ENCODE data around the gene POC1B. TPM values are rescaled to one million over a fixed set of nuclear protein-coding genes. Genes with fewer than 3 reads are reported as not detected.
A peak's percentile ranks its signal among the peaks of the same experiment; 100 is the strongest.

Gene POC1B
- total RNA-seq, 1 experiment from 2014 or later: 40.3 TPM

DNA sequence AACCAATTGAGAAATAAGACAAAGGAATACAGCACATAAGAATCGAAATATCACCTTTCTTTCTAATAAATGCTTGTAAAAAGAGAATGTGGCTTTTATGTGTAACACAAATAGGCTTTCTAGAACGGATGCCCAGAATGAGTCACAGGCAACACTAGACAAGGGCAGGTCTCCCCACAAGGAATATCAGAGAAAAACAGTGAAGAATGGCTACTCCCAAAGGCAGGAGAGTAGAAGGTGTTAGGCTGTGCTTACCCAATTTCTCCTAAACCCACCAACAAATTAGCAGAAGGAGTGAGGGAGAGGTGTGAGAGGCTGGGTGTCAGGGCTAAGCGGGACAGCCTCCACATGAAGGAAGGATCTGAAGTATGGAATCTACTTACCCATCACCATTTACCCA, 56.5 kb downstream of the POC1B start:
- H3K27ac Mint-ChIP-seq (ENCODE audit: unreplicated experiment): no peak overlapping the region
- H3K9me3 Mint-ChIP-seq (ENCODE audit: low read depth, unreplicated experiment): no peaks in the 10 kb centered on the region
- intact Hi-C loops (cut with micrococcal nuclease; ENCODE audit: unreplicated experiment): loop anchor here (10.0 kb wide), 2 partner anchors 185 to 285 kb away; no protein-coding TSS in a partner anchor
- no TSS peak for BruUV-seq (replicated peaks)
- H3K27me3 Mint-ChIP-seq (ENCODE audit: unreplicated experiment): no peaks in the 10 kb centered on the region
- no peak overlapping the region for H3K4me3 Mint-ChIP-seq (ENCODE audit: low read depth, unreplicated experiment)
- peaks cover 11% of the 10 kb centered on the region for H3K36me3 Mint-ChIP-seq (ENCODE audit: insufficient read depth, unreplicated experiment)
- TF ChIP-seq CTCF (IDR thresholded peaks at IDR 0.05; ENCODE audit: unreplicated experiment): no peak
- CTCF ChIA-PET: no interaction called here
- DNase-seq: no peak
- H3K4me1 Mint-ChIP-seq (ENCODE audit: low read depth, unreplicated experiment): peaks cover 63% of the 10 kb centered on the region

DNA sequence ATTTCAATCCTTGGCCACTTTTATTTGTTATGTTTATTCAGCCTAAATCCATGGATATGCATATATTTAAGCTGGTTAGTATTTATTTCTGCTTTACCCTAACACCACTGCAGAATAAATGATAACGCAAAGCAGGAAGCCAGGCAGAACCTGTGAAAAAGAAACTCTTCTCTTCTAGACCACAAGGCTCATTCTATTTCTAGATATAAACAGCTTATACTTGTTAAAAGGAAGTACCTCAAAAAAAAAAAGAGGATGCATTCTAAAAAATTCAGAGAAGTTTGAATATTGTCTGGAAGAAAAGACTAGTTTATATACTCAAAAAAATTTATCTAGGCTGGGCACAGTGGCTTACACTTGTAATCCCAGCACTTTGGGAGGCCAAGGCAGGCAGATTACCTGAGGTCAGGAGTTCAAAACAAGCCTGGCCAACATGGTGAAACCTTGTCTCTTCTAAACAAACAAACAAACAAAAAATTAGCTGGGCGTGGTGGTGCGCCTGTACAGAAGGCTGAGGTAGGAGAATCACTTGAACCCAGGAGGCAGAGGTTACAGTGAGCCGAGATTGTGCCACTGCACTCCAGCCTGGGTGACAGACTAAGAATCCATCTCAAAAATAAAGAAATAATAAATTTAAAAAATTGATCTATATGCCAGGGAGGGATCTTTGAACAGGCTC, 57.1 kb downstream of the POC1B start:
- BruUV-seq (replicated peaks): no TSS peak
- Mint-ChIP-seq H3K4me3 (ENCODE audit: low read depth, unreplicated experiment) (no peak overlapping the region), H3K9me3 (ENCODE audit: low read depth, unreplicated experiment) (no peaks in the 10 kb centered on the region), H3K36me3 (ENCODE audit: insufficient read depth, unreplicated experiment) (peaks cover 11% of the 10 kb centered on the region), H3K27me3 (ENCODE audit: unreplicated experiment) (no peaks in the 10 kb centered on the region), H3K27ac (ENCODE audit: unreplicated experiment) (no peak overlapping the region), H3K4me1 (ENCODE audit: low read depth, unreplicated experiment) (peaks cover 60% of the 10 kb centered on the region)
- CTCF ChIA-PET: interaction anchor here (0.7 kb wide), 1 partner anchor 10 kb away, joined by 3 read pairs; no protein-coding TSS in a partner anchor
- intact Hi-C loops (cut with micrococcal nuclease; ENCODE audit: unreplicated experiment): loop anchor here (10.0 kb wide), 2 partner anchors 184 to 284 kb away; no protein-coding TSS in a partner anchor
- DNase-seq: no peak
- no peak for TF ChIP-seq CTCF (IDR thresholded peaks at IDR 0.05; ENCODE audit: unreplicated experiment)

DNA sequence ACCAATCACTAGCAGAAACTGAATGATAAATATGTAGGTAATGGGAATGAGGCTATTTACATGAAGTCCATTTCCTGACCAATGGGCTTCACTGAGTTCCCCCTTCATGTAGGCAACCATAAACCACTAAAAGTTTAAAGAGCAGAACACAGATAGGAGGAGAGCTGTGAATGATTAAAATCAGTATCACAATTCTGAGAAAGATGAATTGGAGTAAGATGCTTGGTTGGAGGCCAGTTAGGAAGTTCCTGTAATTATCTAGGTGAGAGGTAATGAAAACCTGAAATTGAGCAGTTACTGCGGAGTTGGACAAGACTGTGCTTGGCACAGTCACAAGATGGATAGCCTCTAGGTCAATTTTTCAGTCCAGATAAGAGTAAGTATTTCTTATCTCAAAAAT, 57.8 kb downstream of the POC1B start:
- CTCF ChIA-PET: interaction anchor here (0.7 kb wide), 1 partner anchor 9 kb away, joined by 3 read pairs; no protein-coding TSS in a partner anchor
- Mint-ChIP-seq H3K27me3 (ENCODE audit: unreplicated experiment) (no peaks in the 10 kb centered on the region), H3K36me3 (ENCODE audit: insufficient read depth, unreplicated experiment) (peaks cover 11% of the 10 kb centered on the region), H3K4me1 (ENCODE audit: low read depth, unreplicated experiment) (peaks cover 60% of the 10 kb centered on the region), H3K27ac (ENCODE audit: unreplicated experiment) (no peak overlapping the region), H3K4me3 (ENCODE audit: low read depth, unreplicated experiment) (no peak overlapping the region), H3K9me3 (ENCODE audit: low read depth, unreplicated experiment) (no peaks in the 10 kb centered on the region)
- intact Hi-C loops (cut with micrococcal nuclease; ENCODE audit: unreplicated experiment): loop anchor here (10.0 kb wide), 2 partner anchors 183 to 283 kb away; no protein-coding TSS in a partner anchor
- no TSS peak for BruUV-seq (replicated peaks)
- no peak for TF ChIP-seq CTCF (IDR thresholded peaks at IDR 0.05; ENCODE audit: unreplicated experiment)
- no peak for DNase-seq

- DNase-seq: peak; percentile 53
- BruUV-seq (replicated peaks): no TSS peak
Measured at GRCh38 chr12:89464974-89465592, 60.8 kb downstream of the POC1B start.

More at GRCh38 chr12:89464974-89465592, 60.8 kb downstream of the POC1B start:
- H3K9me3 Mint-ChIP-seq (ENCODE audit: low read depth, unreplicated experiment): no peaks in the 10 kb centered on the region
- no peak overlapping the region for H3K27ac Mint-ChIP-seq (ENCODE audit: unreplicated experiment)
- intact Hi-C loops (cut with micrococcal nuclease; ENCODE audit: unreplicated experiment): loop anchor here (5.0 to 10.0 kb wide), 3 partner anchors 180 to 280 kb away; no protein-coding TSS in a partner anchor
- H3K36me3 Mint-ChIP-seq (ENCODE audit: insufficient read depth, unreplicated experiment): peaks cover 10% of the 10 kb centered on the region
- no peaks in the 10 kb centered on the region for H3K27me3 Mint-ChIP-seq (ENCODE audit: unreplicated experiment)
- no peak overlapping the region for H3K4me3 Mint-ChIP-seq (ENCODE audit: low read depth, unreplicated experiment)
- CTCF ChIA-PET: no interaction called here
- H3K4me1 Mint-ChIP-seq (ENCODE audit: low read depth, unreplicated experiment): peaks cover 52% of the 10 kb centered on the region
- no peak for TF ChIP-seq CTCF (IDR thresholded peaks at IDR 0.05; ENCODE audit: unreplicated experiment)
